Subcutaneous adipose tissue (tissue), 4 donors: ENCODE results near the gene PODNL1. TPM values are rescaled to one million over a fixed set of nuclear protein-coding genes. Genes with fewer than 3 reads are reported as not detected.

Experiments used
- CTCF ChIP-seq: fragments of 450-650 bp; IDR thresholded peaks from one replicate; pipeline ENCODE4 v1.5.1; 2016; ENCODE audit warnings: low read depth, mild to moderate bottlenecking, control low read depth, antibody characterized with exemption, moderate library complexity
- total RNA-seq, 4 donors: library from RNA; depleted of rRNA; stranded (reverse); fragments of >200 nt; gene quantifications; one replicate each; pipeline ENCODE4 v1.1.0, GENCODE V29; 2016

Gene PODNL1
- total RNA-seq, 4 donors from 2014 or later: 0.44 to 1.1 (median 0.91) TPM

- TF ChIP-seq CTCF: no peak
Observed at GRCh38 chr19:13983213-13983889, 45.1 kb upstream of the PODNL1 start.

- no peak for TF ChIP-seq CTCF
Observed at GRCh38 chr19:13982773-13983172, 44.6 kb upstream of the PODNL1 start.

GRCh38 chr19:13981988-13982501 lies 43.8 kb upstream of the PODNL1 start:
- TF ChIP-seq CTCF: no peak

- TF ChIP-seq CTCF: no peak
Observed at GRCh38 chr19:13981467-13981866, 43.2 kb upstream of the PODNL1 start.

- TF ChIP-seq CTCF: no peak
Observed at GRCh38 chr19:13981021-13981420, 42.8 kb upstream of the PODNL1 start.

GRCh38 chr19:13980340-13980739 lies 42.1 kb upstream of the PODNL1 start:
- TF ChIP-seq CTCF: no peak

- TF ChIP-seq CTCF: no peak
Observed at GRCh38 chr19:13979686-13980085, 41.5 kb upstream of the PODNL1 start.
